SK-N-SH treated with all-trans-retinoic acid at 6 μM for 48 hours (cell line): ENCODE measurements around the gene BIK.

Source experiments
- ATAC-seq: fragments of 200-7000 bp; cut with Tn5 transposase; 3 replicates; pipeline ENCODE4 v1.9.1; 2020; ENCODE audit warnings: mild to moderate bottlenecking, moderate library complexity
- ARNTL ChIP-seq: fragments of 450-650 bp; formaldehyde crosslinking; IDR thresholded peaks from 2 replicates; pipeline ENCODE4 v1.5.0; 2020; ENCODE audit warnings: low read depth, mild to moderate bottlenecking, moderate library complexity, borderline replicate concordance
- BACH2 ChIP-seq: fragments of 250-450 bp; sonication (Bioruptor Pico); IDR thresholded peaks from 2 replicates; pipeline ENCODE4 v1.9.0; 2021; ENCODE audit warnings: mild to moderate bottlenecking, borderline replicate concordance
- CREB5 ChIP-seq: fragments of 250-450 bp; sonication (Bioruptor Pico); IDR thresholded peaks from 2 replicates; pipeline ENCODE4 v1.5.1; 2020; ENCODE audit warnings: low read depth, mild to moderate bottlenecking, moderate library complexity
- CSDC2 ChIP-seq: fragments of 250-450 bp; sonication (Bioruptor Pico); IDR thresholded peaks from 2 replicates; pipeline ENCODE4 v1.5.0; 2020; ENCODE audit warnings: mild to moderate bottlenecking, moderate library complexity
- CSRNP3 ChIP-seq: fragments of 250-450 bp; sonication (Bioruptor Pico); IDR thresholded peaks from 2 replicates; pipeline ENCODE4 v1.5.1; 2021; ENCODE audit warnings: mild to moderate bottlenecking, moderate library complexity
- ESRRG ChIP-seq: fragments of 250-450 bp; sonication (Bioruptor Pico); IDR thresholded peaks from 2 replicates; pipeline ENCODE4 v1.6.1; 2021; ENCODE audit warnings: mild to moderate bottlenecking
- GLIS3 ChIP-seq: fragments of 250-450 bp; sonication (Bioruptor Pico); IDR thresholded peaks from 2 replicates; pipeline ENCODE4 v1.5.0; 2020; ENCODE audit warnings: mild to moderate bottlenecking, moderate library complexity
- ISL1 ChIP-seq: fragments of 250-450 bp; sonication (Bioruptor Pico); IDR thresholded peaks from 2 replicates; pipeline ENCODE4 v2.1.2; 2022; ENCODE audit warnings: mild to moderate bottlenecking, moderate library complexity
- OSR1 ChIP-seq: fragments of 250-450 bp; sonication (Bioruptor Pico); IDR thresholded peaks from 2 replicates; pipeline ENCODE4 v1.8.0; 2022; ENCODE audit warnings: moderate library complexity, mild to moderate bottlenecking, inconsistent platforms
- POU6F1 ChIP-seq: fragments of 250-450 bp; sonication (Bioruptor Pico); IDR thresholded peaks from 2 replicates; pipeline ENCODE4 v1.8.0; 2021; ENCODE audit warnings: low read depth, mild to moderate bottlenecking, moderate library complexity, borderline replicate concordance
- PPARA ChIP-seq: fragments of 250-450 bp; sonication (Bioruptor Pico); IDR thresholded peaks from 2 replicates; pipeline ENCODE4 v1.5.0; 2020; ENCODE audit warnings: mild to moderate bottlenecking, borderline replicate concordance
- RARB ChIP-seq: fragments of 250-450 bp; sonication (Bioruptor Pico); IDR thresholded peaks from 2 replicates; pipeline ENCODE4 v1.8.0; 2021; ENCODE audit warnings: mild to moderate bottlenecking, moderate library complexity
- SNAI2 ChIP-seq: fragments of 250-450 bp; sonication (Bioruptor Pico); IDR thresholded peaks from 2 replicates; pipeline ENCODE4 v1.5.0; 2020; ENCODE audit warnings: mild to moderate bottlenecking, moderate library complexity
- TCF4 ChIP-seq: fragments of 250-450 bp; sonication (Bioruptor Pico); IDR thresholded peaks from 2 replicates; pipeline ENCODE4 v1.8.0; 2021; ENCODE audit warnings: mild to moderate bottlenecking, moderate library complexity, borderline replicate concordance
- TSHZ2 ChIP-seq: fragments of 250-450 bp; sonication (Bioruptor Pico); IDR thresholded peaks from 2 replicates; pipeline ENCODE4 v1.5.0; 2020; ENCODE audit warnings: mild to moderate bottlenecking, moderate library complexity
- ZC3H10 ChIP-seq: fragments of 250-450 bp; sonication (Bioruptor Pico); IDR thresholded peaks from 2 replicates; pipeline ENCODE4 v1.5.1; 2021; ENCODE audit warnings: mild to moderate bottlenecking, moderate library complexity
- ZFP3 ChIP-seq: fragments of 250-450 bp; sonication (Bioruptor Pico); IDR thresholded peaks from 2 replicates; pipeline ENCODE4 v1.5.0; 2020; ENCODE audit warnings: mild to moderate bottlenecking, moderate library complexity
- ZNF565 ChIP-seq: fragments of 450-650 bp; formaldehyde crosslinking; conservative IDR thresholded peaks from 2 replicates; pipeline ENCODE4 v1.5.0; 2020; ENCODE audit warnings: low read depth, mild to moderate bottlenecking, moderate library complexity
- ZNF70 ChIP-seq: fragments of 450-650 bp; formaldehyde crosslinking; IDR thresholded peaks from 2 replicates; pipeline ENCODE4 v1.5.0; 2020; ENCODE audit warnings: mild to moderate bottlenecking, moderate library complexity
- TF ChIP-seq, protein P1 (sequence below): fragments of 250-450 bp; sonication (Bioruptor Pico); IDR thresholded peaks from 2 replicates; pipeline ENCODE4 v1.8.0; 2020; ENCODE audit warnings: mild to moderate bottlenecking, moderate library complexity, borderline replicate concordance

BIK gene

DNA sequence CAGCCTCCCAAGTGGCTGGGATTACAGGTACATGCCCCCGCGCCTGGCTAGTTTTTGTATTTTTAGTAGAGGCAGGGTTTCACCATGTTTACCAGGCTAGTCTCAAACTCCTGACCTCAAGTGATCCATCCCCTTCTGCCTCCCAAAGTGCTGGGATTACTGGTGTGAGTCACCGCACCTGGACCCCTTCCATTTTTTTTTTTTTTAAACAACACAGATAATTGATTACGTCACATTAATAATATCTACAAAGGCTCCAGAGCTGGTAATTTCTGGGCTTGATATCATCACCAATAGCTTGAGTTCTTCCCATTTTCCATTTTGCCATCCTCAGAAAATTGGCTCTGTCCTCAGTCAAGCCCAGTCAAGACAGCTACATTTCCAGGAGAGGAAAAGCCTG lies 28.6 kb upstream of the BIK start:
- no peak for ATAC-seq
- no peak for TF ChIP-seq ARNTL (CRISPR knock-in tag)
- TF ChIP-seq, all 23 proteins: peak for 0

DNA sequence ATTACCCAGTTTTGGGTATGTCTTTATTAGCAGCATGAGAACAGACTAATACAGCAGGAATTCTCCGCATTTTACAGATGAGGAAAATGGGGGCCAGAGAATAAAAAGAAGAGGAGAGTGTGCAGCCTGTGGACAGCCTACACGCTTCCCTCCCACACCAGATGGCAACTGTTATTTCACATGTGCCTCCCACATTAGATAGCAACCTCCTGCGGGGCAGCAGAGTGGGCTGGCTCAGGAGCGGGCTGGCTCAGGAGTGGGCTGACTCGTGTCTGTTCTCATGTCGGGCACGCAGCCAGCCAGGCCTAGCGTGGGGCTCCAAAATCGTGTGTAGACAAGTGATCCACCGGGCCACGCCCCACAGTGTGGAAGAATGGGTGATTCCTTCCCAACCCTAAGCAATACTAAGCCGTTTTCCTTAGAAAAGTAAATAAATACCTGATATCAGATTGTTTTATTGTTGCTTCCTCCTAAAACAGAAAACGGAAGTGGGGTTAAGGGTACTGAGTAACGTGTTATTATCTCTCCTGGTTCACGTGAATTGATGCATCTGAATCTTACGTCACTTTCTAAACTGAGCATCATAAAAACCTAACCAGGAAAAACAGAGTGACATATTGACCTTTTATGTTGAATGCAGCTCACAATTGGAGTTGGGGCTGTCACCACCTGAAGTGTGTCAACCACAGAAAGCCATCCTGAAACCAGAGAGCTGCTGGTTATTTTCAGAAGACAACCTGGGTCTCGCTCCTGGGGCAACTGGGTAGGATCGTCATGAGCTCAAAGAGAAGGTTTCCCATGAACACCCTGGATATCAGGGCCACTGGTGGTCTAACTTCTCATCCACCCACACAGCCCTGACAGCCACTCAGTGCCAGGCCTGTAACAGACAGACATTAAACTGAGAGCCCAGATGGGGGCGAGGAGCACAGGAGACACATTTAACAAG lies 24.6 kb upstream of the BIK start:
- no peak for TF ChIP-seq SNAI2 (CRISPR knock-in tag)
- TF ChIP-seq TSHZ2 (CRISPR knock-in tag) = no peak
- no peak for TF ChIP-seq ZC3H10
- no peak for TF ChIP-seq ISL1 (CRISPR knock-in tag)
- TF ChIP-seq CREB5 (CRISPR knock-in tag) = no peak
- no peak for TF ChIP-seq BACH2 (CRISPR knock-in tag)
- no peak for TF ChIP-seq ARNTL (CRISPR knock-in tag)
- TF ChIP-seq, protein P1, sequence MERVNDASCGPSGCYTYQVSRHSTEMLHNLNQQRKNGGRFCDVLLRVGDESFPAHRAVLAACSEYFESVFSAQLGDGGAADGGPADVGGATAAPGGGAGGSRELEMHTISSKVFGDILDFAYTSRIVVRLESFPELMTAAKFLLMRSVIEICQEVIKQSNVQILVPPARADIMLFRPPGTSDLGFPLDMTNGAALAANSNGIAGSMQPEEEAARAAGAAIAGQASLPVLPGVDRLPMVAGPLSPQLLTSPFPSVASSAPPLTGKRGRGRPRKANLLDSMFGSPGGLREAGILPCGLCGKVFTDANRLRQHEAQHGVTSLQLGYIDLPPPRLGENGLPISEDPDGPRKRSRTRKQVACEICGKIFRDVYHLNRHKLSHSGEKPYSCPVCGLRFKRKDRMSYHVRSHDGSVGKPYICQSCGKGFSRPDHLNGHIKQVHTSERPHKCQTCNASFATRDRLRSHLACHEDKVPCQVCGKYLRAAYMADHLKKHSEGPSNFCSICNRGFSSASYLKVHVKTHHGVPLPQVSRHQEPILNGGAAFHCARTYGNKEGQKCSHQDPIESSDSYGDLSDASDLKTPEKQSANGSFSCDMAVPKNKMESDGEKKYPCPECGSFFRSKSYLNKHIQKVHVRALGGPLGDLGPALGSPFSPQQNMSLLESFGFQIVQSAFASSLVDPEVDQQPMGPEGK (CRISPR knock-in tag) = no peak
- no peak for TF ChIP-seq POU6F1 (CRISPR knock-in tag)
- no peak for TF ChIP-seq ZNF70 (CRISPR knock-in tag)
- TF ChIP-seq PPARA (CRISPR knock-in tag) = no peak
- no peak for TF ChIP-seq GLIS3 (CRISPR knock-in tag)
- TF ChIP-seq RARB (CRISPR knock-in tag) = no peak
- TF ChIP-seq ZNF565 = no peak
- TF ChIP-seq ESRRG (CRISPR knock-in tag) = no peak
- no peak for ATAC-seq

DNA sequence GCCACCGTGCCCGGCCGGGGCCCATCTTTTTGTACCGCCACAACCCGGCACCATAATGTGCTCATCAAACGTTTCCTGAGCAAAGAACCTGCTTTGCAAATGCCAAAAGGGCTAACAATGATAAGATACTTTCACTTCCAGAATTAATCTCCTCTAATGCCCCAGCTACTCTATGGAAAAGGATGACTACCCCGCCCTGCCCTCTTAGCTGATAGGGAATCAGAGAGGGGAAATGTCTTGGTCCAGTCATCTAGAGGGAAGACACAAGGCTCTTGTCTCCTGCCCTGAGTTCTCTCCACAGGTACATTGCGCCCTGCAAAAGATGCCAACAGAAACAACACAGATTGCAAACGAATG lies 21.9 kb upstream of the BIK start:
- ATAC-seq = no peak; the same call in 1 of the 3 replicates
- TF ChIP-seq PPARA (CRISPR knock-in tag) = no peak
- no peak for TF ChIP-seq ZNF565
- no peak for TF ChIP-seq ZFP3
- no peak for TF ChIP-seq CSDC2 (CRISPR knock-in tag)
- no peak for TF ChIP-seq CREB5 (CRISPR knock-in tag)
- TF ChIP-seq ZC3H10 = no peak
- no peak for TF ChIP-seq TCF4 (CRISPR knock-in tag)
- TF ChIP-seq TSHZ2 (CRISPR knock-in tag) = no peak
- TF ChIP-seq OSR1 (CRISPR knock-in tag) = no peak
- no peak for TF ChIP-seq POU6F1 (CRISPR knock-in tag)
- no peak for TF ChIP-seq SNAI2 (CRISPR knock-in tag)
- TF ChIP-seq GLIS3 (CRISPR knock-in tag) = no peak
- TF ChIP-seq ISL1 (CRISPR knock-in tag) = no peak
- no peak for TF ChIP-seq CSRNP3 (CRISPR knock-in tag)
- TF ChIP-seq ARNTL (CRISPR knock-in tag) = no peak
